ENCODE data around the gene RAP1GAP. TPM values are rescaled to one million over a fixed set of nuclear protein-coding genes. Genes with fewer than 3 reads are reported as not detected.

The RAP1GAP gene
- total RNA-seq, 1 donor from 2014 or later: 1.1 TPM

GRCh38 chr1:21664806-21665588, 4.2 kb downstream of the RAP1GAP start:
- no peak overlapping the region for H3K4me3 ChIP-seq (ENCODE audit: low read depth, low read length)
- H3K36me3 ChIP-seq (ENCODE audit: control insufficient read depth, insufficient read depth, low read length): no peaks in the 10 kb centered on the region
- no peak for DNase-seq (ENCODE audit: low read depth)
- FAIRE-seq: peak; percentile 52
- no peak for TF ChIP-seq CTCF (IDR thresholded peaks at IDR 0.05; ENCODE audit: insufficient read depth, low read length, severe bottlenecking)
- peaks cover 10% of the 10 kb centered on the region for H3K27me3 ChIP-seq (ENCODE audit: control insufficient read depth, insufficient read depth, low read length)

- FAIRE-seq (no peak), DNase-seq (ENCODE audit: low read depth) (no peak)
- TF ChIP-seq CTCF (IDR thresholded peaks at IDR 0.05; ENCODE audit: insufficient read depth, low read length, severe bottlenecking): no peak
- H3K27me3 ChIP-seq (ENCODE audit: control insufficient read depth, insufficient read depth, low read length): peaks cover 16% of the 10 kb centered on the region
- H3K4me3 ChIP-seq (ENCODE audit: low read depth, low read length): no peak overlapping the region
- no peaks in the 10 kb centered on the region for H3K36me3 ChIP-seq (ENCODE audit: control insufficient read depth, insufficient read depth, low read length)
These were observed 5.0 kb downstream of the RAP1GAP start for GRCh38 chr1:21663951-21664805.

GRCh38 chr1:21663248-21663950, 5.8 kb downstream of the RAP1GAP start:
- FAIRE-seq: no peak
- TF ChIP-seq CTCF (IDR thresholded peaks at IDR 0.05; ENCODE audit: insufficient read depth, low read length, severe bottlenecking): no peak
- DNase-seq (ENCODE audit: low read depth): no peak
- Histone ChIP-seq H3K36me3 (ENCODE audit: control insufficient read depth, insufficient read depth, low read length) (no peaks in the 10 kb centered on the region), H3K27me3 (ENCODE audit: control insufficient read depth, insufficient read depth, low read length) (peaks cover 13% of the 10 kb centered on the region), H3K4me3 (ENCODE audit: low read depth, low read length) (no peak overlapping the region)

GRCh38 chr1:21662426-21663247, 6.5 kb downstream of the RAP1GAP start:
- Histone ChIP-seq H3K4me3 (ENCODE audit: low read depth, low read length) (no peak overlapping the region), H3K36me3 (ENCODE audit: control insufficient read depth, insufficient read depth, low read length) (no peaks in the 10 kb centered on the region), H3K27me3 (ENCODE audit: control insufficient read depth, insufficient read depth, low read length) (peaks cover 7% of the 10 kb centered on the region)
- DNase-seq (ENCODE audit: low read depth) (no peak), FAIRE-seq (no peak)
- TF ChIP-seq CTCF (IDR thresholded peaks at IDR 0.05; ENCODE audit: insufficient read depth, low read length, severe bottlenecking): no peak

- DNase-seq (ENCODE audit: low read depth): no peak
- no peak for TF ChIP-seq CTCF (IDR thresholded peaks at IDR 0.05; ENCODE audit: insufficient read depth, low read length, severe bottlenecking)
- no peak for FAIRE-seq
- Histone ChIP-seq H3K4me3 (ENCODE audit: low read depth, low read length) (no peak overlapping the region), H3K27me3 (ENCODE audit: control insufficient read depth, insufficient read depth, low read length) (peaks cover 7% of the 10 kb centered on the region), H3K36me3 (ENCODE audit: control insufficient read depth, insufficient read depth, low read length) (no peaks in the 10 kb centered on the region)
These were observed 7.3 kb downstream of the RAP1GAP start for GRCh38 chr1:21661886-21662285.
